GM21737 (cell line): ENCODE measurements around the gene BCL3.
"Not testable (repeated sequence)": the region's sequence is repeated elsewhere in the genome, so short reads cannot be mapped to it uniquely, and the experiment has no call there.

Experiments
- ATAC-seq: cut with Tn5 transposase; IDR thresholded peaks from one replicate; pipeline ENCODE4 v1.9.1; 2021; ENCODE audit warnings: mild to moderate bottlenecking, moderate library complexity; ENCODE audit not compliant: unreplicated experiment

Gene BCL3

GRCh38 chr19:44748426-44749254 is at the start of gene BCL3:
TSS of gene BCL3 (plus strand) at chr19:44748708. CDS start at chr19:44748791, 83 bp downstream.
- peak; percentile 26 for ATAC-seq

GRCh38 chr19:44700547-44700946 is 48.0 kb upstream of the BCL3 start:
- ATAC-seq: no peak

- ATAC-seq: no peak
Observed at GRCh38 chr19:44701228-44701627, 47.3 kb upstream of the BCL3 start.

GRCh38 chr19:44702551-44703176 is 45.8 kb upstream of the BCL3 start:
- ATAC-seq: no peak

GRCh38 chr19:44703336-44704078 is 45.0 kb upstream of the BCL3 start:
- ATAC-seq: no peak

GRCh38 chr19:44704982-44705381 is 43.5 kb upstream of the BCL3 start:
- ATAC-seq: no peak

- no peak for ATAC-seq
Observed at GRCh38 chr19:44705502-44706010, 43.0 kb upstream of the BCL3 start.

GRCh38 chr19:44706506-44707236 is 41.8 kb upstream of the BCL3 start:
- ATAC-seq: no peak

GRCh38 chr19:44707794-44708193 is 40.7 kb upstream of the BCL3 start:
- ATAC-seq: no peak

- ATAC-seq: no peak
Observed at GRCh38 chr19:44708940-44709339, 39.6 kb upstream of the BCL3 start.

- ATAC-seq: not testable (repeated sequence)
Observed at GRCh38 chr19:44709434-44710266, 38.9 kb upstream of the BCL3 start.

- no peak for ATAC-seq
Observed at GRCh38 chr19:44710483-44710882, 38.0 kb upstream of the BCL3 start.

GRCh38 chr19:44712864-44713515 is 35.5 kb upstream of the BCL3 start:
- ATAC-seq: no peak

GRCh38 chr19:44714597-44715169 is 33.8 kb upstream of the BCL3 start:
- ATAC-seq: no peak

- no peak for ATAC-seq
Observed at GRCh38 chr19:44717603-44718002, 30.9 kb upstream of the BCL3 start.

- ATAC-seq: no peak
Observed at GRCh38 chr19:44718441-44719261, 29.9 kb upstream of the BCL3 start.

- no peak for ATAC-seq
Observed at GRCh38 chr19:44719262-44719701, 29.2 kb upstream of the BCL3 start.

GRCh38 chr19:44720396-44720795 is 28.1 kb upstream of the BCL3 start:
- not testable (repeated sequence) for ATAC-seq
